HepG2 (cell line): ENCODE results near the gene ZNF629. TPM values are rescaled to one million over a fixed set of nuclear protein-coding genes. Genes with fewer than 3 reads are reported as not detected.

Experiments used
- AGO2 ChIP-seq: fragments of 200-400 bp; formaldehyde crosslinking; optimal IDR thresholded peaks from 2 replicates; pipeline ENCODE3; 2017; ENCODE audit warnings: mild to moderate bottlenecking, low read depth, low read length, moderate library complexity
- ARHGAP35 ChIP-seq: sonication (generic); formaldehyde crosslinking; IDR thresholded peaks from 2 replicates; pipeline ENCODE4 v1.9.0; 2022; ENCODE audit warnings: mild to moderate bottlenecking, inconsistent platforms, moderate library complexity, missing genetic modification reagents, borderline replicate concordance
- ATF1 ChIP-seq: IDR thresholded peaks from 2 replicates; pipeline ENCODE4 v1.6.1; 2016; ENCODE audit warnings: mild to moderate bottlenecking, control low read depth
- ATM ChIP-seq: fragments of 450-650 bp; IDR thresholded peaks from 2 replicates; pipeline ENCODE4 v1.7.1; 2017; ENCODE audit warnings: mild to moderate bottlenecking, borderline replicate concordance
- ETV5 ChIP-seq: IDR thresholded peaks from 2 replicates; pipeline ENCODE4 v1.6.1; 2018; ENCODE audit warnings: missing biosample characterization, missing genetic modification reagents, inconsistent platforms, borderline replicate concordance
- FOXP1 ChIP-seq, 2 experiments: fragments of 450-650 bp in 1 of 2; IDR thresholded peaks; 2 replicates each; pipeline ENCODE4 v1.6.1; 2017 to 2018; ENCODE audit warnings: antibody characterized with exemption in 1 of 2
- KAT7 ChIP-seq: IDR thresholded peaks from 2 replicates; pipeline ENCODE4 v1.6.1; 2018; ENCODE audit warnings: borderline replicate concordance, missing compliant biosample characterization
- LBX2 ChIP-seq: sonication (generic); formaldehyde crosslinking; IDR thresholded peaks from 2 replicates; pipeline ENCODE4 v1.5.0; 2020; ENCODE audit warnings: missing genetic modification reagents, mild to moderate bottlenecking, borderline replicate concordance
- RBM22 ChIP-seq: fragments of 200-400 bp; formaldehyde crosslinking; optimal IDR thresholded peaks from 2 replicates; pipeline ENCODE3; 2017; ENCODE audit warnings: mild to moderate bottlenecking, low read length, moderate library complexity
- SNAI1 ChIP-seq: sonication (generic); formaldehyde crosslinking; IDR thresholded peaks from 2 replicates; pipeline ENCODE4 v1.5.0; 2020; ENCODE audit warnings: mild to moderate bottlenecking, missing genetic modification reagents, borderline replicate concordance
- ZNF263 ChIP-seq: sonication (generic); formaldehyde crosslinking; IDR thresholded peaks from 2 replicates; pipeline ENCODE4 v1.4.0; 2020; ENCODE audit warnings: missing genetic modification reagents
- ZNF274 ChIP-seq: sonication (generic); formaldehyde crosslinking; IDR thresholded peaks from 2 replicates; pipeline ENCODE4 v1.5.1; 2020; ENCODE audit warnings: mild to moderate bottlenecking, missing genetic modification reagents
- ZNF280B ChIP-seq: sonication (generic); formaldehyde crosslinking; IDR thresholded peaks from 2 replicates; pipeline ENCODE4 v1.5.0; 2020; ENCODE audit warnings: missing genetic modification reagents, mild to moderate bottlenecking, borderline replicate concordance
- ZNF333 ChIP-seq: sonication (generic); formaldehyde crosslinking; IDR thresholded peaks from 2 replicates; pipeline ENCODE4 v1.4.0; 2020; ENCODE audit warnings: mild to moderate bottlenecking, missing genetic modification reagents, borderline replicate concordance
- ZNF607 ChIP-seq: sonication (generic); formaldehyde crosslinking; IDR thresholded peaks from 2 replicates; pipeline ENCODE4 v1.5.1; 2020; ENCODE audit warnings: missing genetic modification reagents, mild to moderate bottlenecking, borderline replicate concordance
- ZNF644 ChIP-seq: IDR thresholded peaks from 2 replicates; pipeline ENCODE4 v1.6.1; 2016; ENCODE audit warnings: low read depth
- ZNF784 ChIP-seq: sonication (generic); formaldehyde crosslinking; IDR thresholded peaks from 2 replicates; pipeline ENCODE4 v1.5.1; 2020; ENCODE audit warnings: missing genetic modification reagents, mild to moderate bottlenecking, borderline replicate concordance
- ZSCAN29 ChIP-seq: sonication (generic); formaldehyde crosslinking; conservative IDR thresholded peaks from 2 replicates; pipeline ENCODE4 v1.4.0; 2020; ENCODE audit warnings: mild to moderate bottlenecking, missing genetic modification reagents
- polyA plus RNA-seq, 8 experiments: library from polyadenylated mRNA; depleted of rRNA in 3 of 8; stranded (reverse) in 7 of 8; unstranded in 1 of 8; fragments of >200 nt; fragmentation: Illumina TruSeq in 4 of 8; extraction: Trizol in 4 of 8; gene quantifications; 2 replicates each; pipeline versions ENCODE4 v1.2.1 to v1.2.3, GENCODE V29; 2011 to 2016; ENCODE audit warnings: low read depth in 4 of 8, missing spikeins in 1 of 8, mixed read lengths in 1 of 8; ENCODE audit not compliant: insufficient read depth in 1 of 8
- total RNA-seq, 5 experiments: library from RNA; depleted of rRNA; stranded (reverse); fragments of >200 nt; fragmentation: Illumina TruSeq; extraction: Trizol; gene quantifications; 2 replicates each; pipeline ENCODE4 v1.2.3, GENCODE V29; 2016; ENCODE audit warnings: low read depth in 1 of 5
- TF ChIP-seq, protein P1 (sequence below): sonication (generic); formaldehyde crosslinking; IDR thresholded peaks from 2 replicates; pipeline ENCODE4 v1.5.1; 2020; ENCODE audit warnings: mild to moderate bottlenecking, missing genetic modification reagents, borderline replicate concordance

The ZNF629 gene
- total and polyA plus RNA-seq, 2 of the 13 experiments (the other 11 are each of a cell fraction or from before 2014, with no cell fraction given): 6.1 to 16.5 TPM

GRCh38 chr16:30786115-30786935 is 680 bp downstream of the ZNF629 start (continued):
- TF ChIP-seq, protein P1, sequence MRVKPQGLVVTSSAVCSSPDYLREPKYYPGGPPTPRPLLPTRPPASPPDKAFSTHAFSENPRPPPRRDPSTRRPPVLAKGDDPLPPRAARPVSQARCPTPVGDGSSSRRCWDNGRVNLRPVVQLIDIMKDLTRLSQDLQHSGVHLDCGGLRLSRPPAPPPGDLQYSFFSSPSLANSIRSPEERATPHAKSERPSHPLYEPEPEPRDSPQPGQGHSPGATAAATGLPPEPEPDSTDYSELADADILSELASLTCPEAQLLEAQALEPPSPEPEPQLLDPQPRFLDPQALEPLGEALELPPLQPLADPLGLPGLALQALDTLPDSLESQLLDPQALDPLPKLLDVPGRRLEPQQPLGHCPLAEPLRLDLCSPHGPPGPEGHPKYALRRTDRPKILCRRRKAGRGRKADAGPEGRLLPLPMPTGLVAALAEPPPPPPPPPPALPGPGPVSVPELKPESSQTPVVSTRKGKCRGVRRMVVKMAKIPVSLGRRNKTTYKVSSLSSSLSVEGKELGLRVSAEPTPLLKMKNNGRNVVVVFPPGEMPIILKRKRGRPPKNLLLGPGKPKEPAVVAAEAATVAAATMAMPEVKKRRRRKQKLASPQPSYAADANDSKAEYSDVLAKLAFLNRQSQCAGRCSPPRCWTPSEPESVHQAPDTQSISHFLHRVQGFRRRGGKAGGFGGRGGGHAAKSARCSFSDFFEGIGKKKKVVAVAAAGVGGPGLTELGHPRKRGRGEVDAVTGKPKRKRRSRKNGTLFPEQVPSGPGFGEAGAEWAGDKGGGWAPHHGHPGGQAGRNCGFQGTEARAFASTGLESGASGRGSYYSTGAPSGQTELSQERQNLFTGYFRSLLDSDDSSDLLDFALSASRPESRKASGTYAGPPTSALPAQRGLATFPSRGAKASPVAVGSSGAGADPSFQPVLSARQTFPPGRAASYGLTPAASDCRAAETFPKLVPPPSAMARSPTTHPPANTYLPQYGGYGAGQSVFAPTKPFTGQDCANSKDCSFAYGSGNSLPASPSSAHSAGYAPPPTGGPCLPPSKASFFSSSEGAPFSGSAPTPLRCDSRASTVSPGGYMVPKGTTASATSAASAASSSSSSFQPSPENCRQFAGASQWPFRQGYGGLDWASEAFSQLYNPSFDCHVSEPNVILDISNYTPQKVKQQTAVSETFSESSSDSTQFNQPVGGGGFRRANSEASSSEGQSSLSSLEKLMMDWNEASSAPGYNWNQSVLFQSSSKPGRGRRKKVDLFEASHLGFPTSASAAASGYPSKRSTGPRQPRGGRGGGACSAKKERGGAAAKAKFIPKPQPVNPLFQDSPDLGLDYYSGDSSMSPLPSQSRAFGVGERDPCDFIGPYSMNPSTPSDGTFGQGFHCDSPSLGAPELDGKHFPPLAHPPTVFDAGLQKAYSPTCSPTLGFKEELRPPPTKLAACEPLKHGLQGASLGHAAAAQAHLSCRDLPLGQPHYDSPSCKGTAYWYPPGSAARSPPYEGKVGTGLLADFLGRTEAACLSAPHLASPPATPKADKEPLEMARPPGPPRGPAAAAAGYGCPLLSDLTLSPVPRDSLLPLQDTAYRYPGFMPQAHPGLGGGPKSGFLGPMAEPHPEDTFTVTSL (CRISPR knock-in tag): peak; percentile 13; the same call in 1 of the 2 replicates
- TF ChIP-seq AGO2: no peak
- TF ChIP-seq ZNF333 (CRISPR knock-in tag): no peak; the same call in 1 of the 2 replicates
- TF ChIP-seq KAT7 (CRISPR knock-in tag): no peak
- no peak for TF ChIP-seq ATF1 (CRISPR knock-in tag)
- no peak for TF ChIP-seq ZNF784 (CRISPR knock-in tag)
- TF ChIP-seq ETV5 (CRISPR knock-in tag): peak; percentile 42; the same call in 1 of the 2 replicates
- no peak for TF ChIP-seq ZNF607 (CRISPR knock-in tag)
- no peak for TF ChIP-seq LBX2 (CRISPR knock-in tag)
- TF ChIP-seq SNAI1 (CRISPR knock-in tag): peak; percentile 55; the same call in 1 of the 2 replicates
- no peak for TF ChIP-seq ZSCAN29 (CRISPR knock-in tag)
- no peak for TF ChIP-seq RBM22
- TF ChIP-seq ZNF280B (CRISPR knock-in tag): no peak
- no peak for TF ChIP-seq ATM
- TF ChIP-seq ZNF263 (CRISPR knock-in tag): no peak
- TF ChIP-seq ZNF274 (CRISPR knock-in tag): no peak
- TF ChIP-seq FOXP1 (IDR thresholded peaks at IDR 0.05): no peak
- no peak for TF ChIP-seq FOXP1 (CRISPR knock-in tag; IDR thresholded peaks at IDR 0.05)
- TF ChIP-seq ARHGAP35 (CRISPR knock-in tag): no peak
- no peak for TF ChIP-seq ZNF644 (CRISPR knock-in tag)
